Caco-2 (cell line): ENCODE data around the gene ZNF502. TPM values are rescaled to one million over a fixed set of nuclear protein-coding genes. Genes with fewer than 3 reads are reported as not detected.
A peak's percentile ranks its signal among the peaks of the same experiment; 100 is the strongest.

Source experiments
- BruUV-seq: library from RNA; stranded (reverse); fragments of 400-500 nt; replicated peaks from 2 replicates; lab custom pipeline; 2021; lab: Mats Ljungman, UMichigan
- CTCF ChIA-PET: fragments of 300-600 bp; sonication (Branson Sonifier 250); formaldehyde crosslinking; loops from one replicate; lab custom pipeline; 2022; ENCODE audit warnings: antibody characterized with exemption; lab: Charles Lee
- POLR2A ChIA-PET: fragments of 300-600 bp; sonication (Branson Sonifier 250); formaldehyde crosslinking; loops from one replicate; lab custom pipeline; 2022; ENCODE audit warnings: antibody characterized with exemption; lab: Charles Lee
- DNase-seq, 2 experiments: peaks; one replicate each; pipeline versions ENCODE4 v3.0.0 to v3.0.0-alpha.2; 2020 to 2022
- H3K27me3 ChIP-seq: replicated peaks from 2 replicates; pipeline ENCODE4 v1.6.0; 2011; ENCODE audit warnings: low read length; ENCODE audit not compliant: control insufficient read depth, insufficient read depth
- H3K36me3 ChIP-seq: 2 replicates; pipeline ENCODE4 v1.5.1; 2011; ENCODE audit warnings: low read length; ENCODE audit not compliant: control insufficient read depth, insufficient read depth
- H3K4me1 ChIP-seq: fragments of 250-450 bp; sonication (Bioruptor Pico); 2 replicates; pipeline ENCODE4 v1.5.1; 2020; ENCODE audit warnings: mild to moderate bottlenecking
- H3K4me3 ChIP-seq: 2 replicates; pipeline ENCODE4 v1.5.1; 2011; ENCODE audit warnings: low read depth, mild to moderate bottlenecking, control low read depth, low read length
- H3K9me3 ChIP-seq: fragments of 250-450 bp; sonication (Bioruptor Pico); 2 replicates; pipeline ENCODE4 v1.5.1; 2020; ENCODE audit warnings: mild to moderate bottlenecking, moderate library complexity
- H3K27ac Mint-ChIP-seq: one replicate; pipeline ENCODE4 v1.8.0; 2022; ENCODE audit warnings: mixed read lengths; ENCODE audit not compliant: unreplicated experiment
- H3K27me3 Mint-ChIP-seq: one replicate; pipeline ENCODE4 v1.8.0; 2022; ENCODE audit warnings: mixed read lengths; ENCODE audit not compliant: insufficient read depth, unreplicated experiment
- H3K36me3 Mint-ChIP-seq: one replicate; pipeline ENCODE4 v1.8.0; 2022; ENCODE audit warnings: mild to moderate bottlenecking, mixed read lengths; ENCODE audit not compliant: insufficient read depth, unreplicated experiment
- H3K4me1 Mint-ChIP-seq: one replicate; pipeline ENCODE4 v1.8.0; 2022; ENCODE audit warnings: low read depth, mixed read lengths; ENCODE audit not compliant: unreplicated experiment
- H3K4me3 Mint-ChIP-seq: one replicate; pipeline ENCODE4 v1.8.0; 2022; ENCODE audit warnings: mild to moderate bottlenecking, moderate library complexity, mixed read lengths; ENCODE audit not compliant: unreplicated experiment
- H3K9me3 Mint-ChIP-seq: one replicate; pipeline ENCODE4 v1.8.0; 2022; ENCODE audit warnings: mixed read lengths; ENCODE audit not compliant: unreplicated experiment
- intact Hi-C: fragments of 100-400 bp; cut with micrococcal nuclease; formaldehyde crosslinking; loops from one replicate; pipeline ENCODE4 v1.10.0; 2022; ENCODE audit not compliant: unreplicated experiment
- total RNA-seq: library from RNA; stranded (reverse); gene quantifications from 2 replicates; pipeline ENCODE4 v1.2.3, GENCODE V29; 2022
- TF ChIP-seq, protein P1 (sequence below), 2 experiments: fragments of 200-600 bp in 1 of 2; IDR thresholded peaks; 1 replicate in 1 of 2; 2 replicates in 1 of 2; pipeline versions ENCODE4 v1.5.1 to v1.8.0; 2011 to 2022; ENCODE audit warnings: antibody characterized with exemption in 1 of 2, control low read depth in 1 of 2, inconsistent platforms in 1 of 2, low read depth in 1 of 2, low read length in 1 of 2, mild to moderate bottlenecking in 1 of 2, moderate library complexity in 1 of 2; ENCODE audit not compliant: insufficient read depth in 1 of 2, severe bottlenecking in 1 of 2, unreplicated experiment in 1 of 2

The ZNF502 gene
- total RNA-seq, 1 experiment from 2014 or later, result 2.0 TPM

DNA sequence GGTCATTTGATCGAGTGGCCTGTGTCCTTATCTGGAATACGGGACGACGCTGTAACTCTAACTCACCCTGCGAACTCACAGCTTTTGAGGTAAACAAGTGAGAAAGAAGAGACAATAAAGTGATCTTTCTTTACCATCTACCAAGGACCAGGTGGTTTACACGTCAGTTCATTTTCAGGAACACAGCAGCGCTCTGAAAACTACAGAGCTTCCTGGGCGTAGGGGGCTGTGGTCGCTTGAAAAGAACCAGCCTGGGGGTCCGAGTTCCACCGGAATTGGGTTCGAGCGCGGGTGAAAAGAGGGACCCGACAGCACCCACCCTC is 48.6 kb downstream of the ZNF502 start:
- H3K27me3 Mint-ChIP-seq, result no peaks in the 10 kb centered on the region
- peak overlapping the region; percentile 94 for H3K27ac Mint-ChIP-seq
- Histone ChIP-seq H3K36me3 (no peaks in the 10 kb centered on the region; the same call in 1 of the 2 replicates), H3K9me3 (peaks cover 8% of the 10 kb centered on the region; the same call in 1 of the 2 replicates), H3K27me3 (no peaks in the 10 kb centered on the region), H3K4me3 (peak overlapping the region; percentile 75), H3K4me1 (no peaks in the 10 kb centered on the region; the same call in 1 of the 2 replicates)
- no peak for DNase-seq
- ChIA-PET CTCF (no interaction called here), POLR2A (interaction anchor here (1.1 to 1.2 kb wide), 2 partner anchors 32 to 423 kb away, joined by 4 to 5 read pairs; partner anchors contain the start of gene TCAIM)
- no peaks in the 10 kb centered on the region for H3K4me1 Mint-ChIP-seq
- TF ChIP-seq, protein P1, sequence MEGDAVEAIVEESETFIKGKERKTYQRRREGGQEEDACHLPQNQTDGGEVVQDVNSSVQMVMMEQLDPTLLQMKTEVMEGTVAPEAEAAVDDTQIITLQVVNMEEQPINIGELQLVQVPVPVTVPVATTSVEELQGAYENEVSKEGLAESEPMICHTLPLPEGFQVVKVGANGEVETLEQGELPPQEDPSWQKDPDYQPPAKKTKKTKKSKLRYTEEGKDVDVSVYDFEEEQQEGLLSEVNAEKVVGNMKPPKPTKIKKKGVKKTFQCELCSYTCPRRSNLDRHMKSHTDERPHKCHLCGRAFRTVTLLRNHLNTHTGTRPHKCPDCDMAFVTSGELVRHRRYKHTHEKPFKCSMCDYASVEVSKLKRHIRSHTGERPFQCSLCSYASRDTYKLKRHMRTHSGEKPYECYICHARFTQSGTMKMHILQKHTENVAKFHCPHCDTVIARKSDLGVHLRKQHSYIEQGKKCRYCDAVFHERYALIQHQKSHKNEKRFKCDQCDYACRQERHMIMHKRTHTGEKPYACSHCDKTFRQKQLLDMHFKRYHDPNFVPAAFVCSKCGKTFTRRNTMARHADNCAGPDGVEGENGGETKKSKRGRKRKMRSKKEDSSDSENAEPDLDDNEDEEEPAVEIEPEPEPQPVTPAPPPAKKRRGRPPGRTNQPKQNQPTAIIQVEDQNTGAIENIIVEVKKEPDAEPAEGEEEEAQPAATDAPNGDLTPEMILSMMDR (IDR thresholded peaks at IDR 0.05; ENCODE audit: insufficient read depth in 1 of 2, low read depth in 1 of 2, low read length in 1 of 2, severe bottlenecking in 1 of 2, unreplicated experiment in 1 of 2), result no peak
- H3K36me3 Mint-ChIP-seq, result peaks cover 30% of the 10 kb centered on the region
- BruUV-seq, result TSS peak; percentile 47
- intact Hi-C loops, result loop anchor here (1.0 kb wide), 1 partner anchor 32 kb away; the partner anchor contains the start of gene ZNF501
- peak overlapping the region; percentile 93 for H3K4me3 Mint-ChIP-seq
- H3K9me3 Mint-ChIP-seq, result peaks cover 21% of the 10 kb centered on the region

DNA sequence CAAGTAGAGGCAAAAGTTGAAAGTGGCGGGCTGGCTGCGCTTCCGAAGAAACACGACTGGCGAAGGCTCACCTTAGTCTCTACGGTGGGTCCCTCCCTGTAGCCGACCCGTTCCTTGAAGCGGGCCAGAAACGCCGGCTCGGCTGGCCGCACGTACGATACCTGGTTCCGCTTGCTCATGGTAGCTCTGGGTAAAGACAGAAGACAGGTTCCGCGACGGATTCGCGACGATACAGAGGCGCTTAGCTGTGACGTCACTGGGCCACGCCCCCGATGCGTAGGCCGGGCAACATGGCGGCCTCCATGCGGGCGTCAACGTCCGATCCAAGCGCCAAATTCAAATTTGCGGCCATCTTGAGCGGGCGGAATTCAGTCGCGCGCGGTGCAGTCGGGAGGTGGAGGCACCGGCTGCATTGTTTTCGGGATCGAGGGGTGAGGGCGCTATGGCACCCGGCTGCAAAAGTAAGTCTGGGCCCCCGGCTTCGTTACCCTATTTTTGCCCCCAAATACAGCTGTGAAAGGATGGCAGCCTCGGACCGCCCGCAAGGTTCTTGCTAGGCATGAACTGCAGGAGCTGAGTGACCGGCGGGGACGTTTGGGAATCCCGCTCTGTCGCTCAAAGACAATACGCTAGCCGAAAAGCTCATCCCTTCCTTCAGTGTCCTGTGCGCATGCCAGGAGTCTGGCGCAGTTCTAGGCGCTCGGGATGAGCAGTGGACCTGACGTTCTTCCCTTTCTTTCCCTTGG is 49.1 kb downstream of the ZNF502 start, which contains the start of the genes KIAA1143 and KIF15:
Gene KIAA1143 (minus strand): TSS at position 196 of the 746 bp plus-strand sequence. CDS start 17 bp downstream, at position 179.
Gene KIF15 (plus strand): TSS at position 371 of the 746 bp plus-strand sequence. CDS start 72 bp downstream, at position 443.
- DNase-seq, result peak; percentile 95 to 96
- Histone ChIP-seq H3K9me3 (peaks cover 8% of the 10 kb centered on the region; the same call in 1 of the 2 replicates), H3K27me3 (no peaks in the 10 kb centered on the region), H3K36me3 (peaks cover 3% of the 10 kb centered on the region), H3K4me3 (peak within 1 kb of the TSS; percentile 75), H3K4me1 (no peaks in the 10 kb centered on the region; the same call in 1 of the 2 replicates)
- peaks cover 34% of the 10 kb centered on the region for H3K36me3 Mint-ChIP-seq
- H3K27me3 Mint-ChIP-seq, result no peaks in the 10 kb centered on the region
- H3K9me3 Mint-ChIP-seq, result peaks cover 21% of the 10 kb centered on the region
- H3K4me3 Mint-ChIP-seq, result peak within 1 kb of the TSS; percentile 93
- TSS peak; percentile 72 for BruUV-seq
- ChIA-PET CTCF (interaction anchor here (0.6 to 0.7 kb wide), 2 partner anchors 75 to 761 kb away, joined by 3 to 4 read pairs; no protein-coding TSS in a partner anchor), POLR2A (interaction anchor here (0.6 to 1.2 kb wide), 4 partner anchors 15 to 424 kb away, joined by 3 to 5 read pairs (median 4); partner anchors contain the start of gene TCAIM)
- intact Hi-C loops, result loop anchor here (1.0 kb wide), 1 partner anchor 32 kb away; the partner anchor contains the start of gene ZNF501
- H3K27ac Mint-ChIP-seq, result peak within 1 kb of the TSS; percentile 94
- H3K4me1 Mint-ChIP-seq, result no peaks in the 10 kb centered on the region
- TF ChIP-seq, protein P1 (IDR thresholded peaks at IDR 0.05; ENCODE audit: insufficient read depth in 1 of 2, low read depth in 1 of 2, low read length in 1 of 2, severe bottlenecking in 1 of 2, unreplicated experiment in 1 of 2), result no peak

DNA sequence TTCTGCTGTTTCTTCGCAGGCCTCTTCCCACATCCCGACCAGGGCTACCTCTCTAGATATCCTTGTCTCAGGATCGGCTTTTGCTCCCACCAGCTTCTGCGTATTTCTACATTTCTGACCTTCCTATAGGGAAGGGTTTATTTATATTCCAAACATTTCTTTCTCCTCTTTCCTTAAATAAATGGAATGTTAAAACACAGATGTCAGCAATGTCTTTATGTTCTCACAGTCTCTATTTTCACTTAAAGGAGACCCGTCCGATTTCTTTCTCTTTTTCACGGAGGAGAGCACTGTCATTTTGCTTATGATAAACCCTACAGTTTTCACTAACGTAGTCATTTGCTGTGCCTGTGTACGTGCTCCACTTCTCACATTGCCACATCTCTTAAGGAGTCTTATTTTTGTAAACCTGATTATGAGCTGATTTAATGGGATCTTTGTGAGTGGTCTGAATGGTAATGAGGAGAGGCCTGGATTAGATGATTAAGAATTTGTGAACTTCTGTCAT is 49.8 kb downstream of the ZNF502 start:
- no peaks in the 10 kb centered on the region for H3K27me3 Mint-ChIP-seq
- ChIA-PET CTCF (interaction anchor here (0.6 to 0.7 kb wide), 2 partner anchors 75 to 761 kb away, joined by 3 to 4 read pairs; no protein-coding TSS in a partner anchor), POLR2A (interaction anchor here (1.0 to 1.2 kb wide), 3 partner anchors 15 to 424 kb away, joined by 4 to 5 read pairs (median 4); partner anchors contain the start of gene TCAIM)
- DNase-seq, result no peak
- peaks cover 35% of the 10 kb centered on the region for H3K36me3 Mint-ChIP-seq
- H3K9me3 Mint-ChIP-seq, result peaks cover 21% of the 10 kb centered on the region
- intact Hi-C loops, result no loop called here
- Histone ChIP-seq H3K9me3 (peaks cover 8% of the 10 kb centered on the region), H3K36me3 (peaks cover 3% of the 10 kb centered on the region), H3K27me3 (no peaks in the 10 kb centered on the region), H3K4me3 (peak overlapping the region; percentile 75), H3K4me1 (no peaks in the 10 kb centered on the region; the same call in 1 of the 2 replicates)
- H3K4me3 Mint-ChIP-seq, result peak overlapping the region; percentile 93
- peak overlapping the region; percentile 94 for H3K27ac Mint-ChIP-seq
- TF ChIP-seq, protein P1 (IDR thresholded peaks at IDR 0.05; ENCODE audit: insufficient read depth in 1 of 2, low read depth in 1 of 2, low read length in 1 of 2, severe bottlenecking in 1 of 2, unreplicated experiment in 1 of 2), result no peak
- no TSS peak for BruUV-seq
- no peaks in the 10 kb centered on the region for H3K4me1 Mint-ChIP-seq
